ENCODE measurements around the gene RYR2. TPM values are rescaled to one million over a fixed set of nuclear protein-coding genes. Genes with fewer than 3 reads are reported as not detected.

The RYR2 gene
- total and polyA plus RNA-seq, 9 of the 15 experiments (the other 6 are each of a cell fraction or from before 2014, with no cell fraction given), result 0.03 to 0.42 (median 0.14) TPM

- TF ChIP-seq JUND (IDR thresholded peaks at IDR 0.05; ENCODE audit: borderline replicate concordance, low read depth, low read length), result no peak
- peak; percentile 21; the same call in 1 of the 3 replicates for TF ChIP-seq JUND (tag; IDR thresholded peaks at IDR 0.05; ENCODE audit: borderline replicate concordance, low read depth, low read length)
- TF ChIP-seq ZNF77 (CRISPR knock-in tag; IDR thresholded peaks at IDR 0.05), result no peak
- TF ChIP-seq, protein P1, sequence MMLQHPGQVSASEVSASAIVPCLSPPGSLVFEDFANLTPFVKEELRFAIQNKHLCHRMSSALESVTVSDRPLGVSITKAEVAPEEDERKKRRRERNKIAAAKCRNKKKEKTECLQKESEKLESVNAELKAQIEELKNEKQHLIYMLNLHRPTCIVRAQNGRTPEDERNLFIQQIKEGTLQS (IDR thresholded peaks at IDR 0.05), result peak; percentile 23; the same call in 1 of the 2 replicates
- TF ChIP-seq, protein P1 (CRISPR knock-in tag; conservative IDR thresholded peaks at IDR 0.05), result no peak
- TF ChIP-seq ZNF79 (CRISPR knock-in tag; IDR thresholded peaks at IDR 0.05; ENCODE audit: low read depth), result no peak
- TF ChIP-seq ZNF76 (CRISPR knock-in tag; IDR thresholded peaks at IDR 0.05; ENCODE audit: borderline replicate concordance), result no peak
Measured at GRCh38 chr1:237074371-237075117, 32.6 kb downstream of the RYR2 start (continued).

DNA sequence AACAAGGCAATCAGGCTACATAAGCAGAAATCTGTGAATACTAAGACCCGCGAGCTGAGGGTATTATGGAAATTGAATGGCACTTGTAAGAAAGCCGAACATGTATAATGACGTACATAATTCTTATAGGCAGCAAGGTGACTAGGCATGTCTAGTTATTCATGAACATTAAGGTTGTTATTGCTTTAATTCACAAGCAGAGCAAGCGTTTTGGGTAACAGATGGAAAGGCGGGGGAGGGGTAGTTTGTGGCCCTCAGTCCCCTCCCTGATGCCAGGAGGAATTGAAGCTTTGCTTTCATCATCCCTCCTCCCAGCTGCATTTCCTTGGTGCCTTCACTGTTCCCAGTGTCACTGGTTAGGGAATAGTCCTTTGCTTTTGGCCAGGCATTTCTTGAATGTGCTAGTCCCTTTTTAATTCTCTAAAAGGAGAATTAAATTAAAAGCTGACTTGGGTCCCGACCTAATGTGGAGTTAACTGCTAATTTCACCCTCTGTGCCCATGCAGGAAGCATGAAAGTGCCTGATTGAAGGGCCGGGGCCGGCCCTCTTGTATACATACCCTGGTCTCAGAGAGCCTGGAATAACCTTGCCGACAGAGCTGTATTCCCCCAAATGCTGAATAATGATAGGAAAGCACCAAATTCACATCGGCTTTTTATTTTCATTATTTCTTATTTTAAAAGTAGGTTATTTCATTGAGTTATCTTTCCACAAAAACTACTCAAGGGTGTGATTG, 42.5 kb downstream of the RYR2 start:
- no peak for DNase-seq (ENCODE audit: extremely low read depth in 1 of 4, low spot score in 3 of 4)
- H2AFZ ChIP-seq (ENCODE audit: low read depth, low read length), result no peak overlapping the region
- in situ Hi-C loops (cut with MboI), result no loop called here
- 0% methylated on average over 11 of the region's 11 CpGs for WGBS (ENCODE audit: insufficient coverage, low coverage, missing lambda C conversion rate)
- H3K9me3 ChIP-seq (replicated peaks; ENCODE audit: control insufficient read depth, insufficient read depth, low read depth, low read length), result no peaks in the 10 kb centered on the region
- no peak overlapping the region for H3K4me3 ChIP-seq
- BruUV-seq (replicated peaks), result no TSS peak
- H3K4me1 ChIP-seq (replicated peaks in 1 of 2; ENCODE audit: control insufficient read depth in 2 of 2, insufficient read depth in 2 of 2, low read length in 2 of 2), result no peaks in the 10 kb centered on the region
- no peaks in the 10 kb centered on the region; the same call in 1 of the 2 replicates for H4K20me1 ChIP-seq (replicated peaks; ENCODE audit: control insufficient read depth, insufficient read depth, low read length)
- no peak overlapping the region for H3K27ac ChIP-seq (ENCODE audit: extremely low read depth, low read depth, low read length)
- no peaks in the 10 kb centered on the region for H3K36me3 ChIP-seq (ENCODE audit: control insufficient read depth, insufficient read depth, low read length)
- ChIA-PET CTCF (ENCODE audit: low intra/inter-chr PET ratio) (no interaction called here), POLR2A (interaction anchor here (0.9 kb wide), 1 partner anchor 12 kb away, joined by 3 read pairs; no protein-coding TSS in a partner anchor)
- no peak for ATAC-seq
- intact Hi-C loops (cut with micrococcal nuclease), result no loop called here
- no peak overlapping the region for H3K4me2 ChIP-seq (ENCODE audit: insufficient read depth, low read length)
- H3K79me2 ChIP-seq (ENCODE audit: control insufficient read depth, insufficient read depth, low read length), result no peaks in the 10 kb centered on the region
- H3K9ac ChIP-seq (ENCODE audit: insufficient read depth in 1 of 2, low read depth in 2 of 2, low read length in 2 of 2), result no peak overlapping the region
- no peak for FAIRE-seq
- H3K9me1 ChIP-seq (ENCODE audit: control insufficient read depth, insufficient read depth, low read length), result no peaks in the 10 kb centered on the region
- H3K27me3 ChIP-seq (ENCODE audit: control insufficient read depth in 2 of 2, insufficient read depth in 2 of 2, low read length in 2 of 2), result peaks cover 3 to 14% of the 10 kb centered on the region in 2 experiments; a peak in 3 of 5 replicates
- no peak for TF ChIP-seq ZNF584 (CRISPR knock-in tag; IDR thresholded peaks at IDR 0.05; ENCODE audit: low read depth)
- no peak for TF ChIP-seq MCM7 (IDR thresholded peaks at IDR 0.05)
- TF ChIP-seq JUN (IDR thresholded peaks at IDR 0.05; ENCODE audit: borderline replicate concordance, low read depth, low read length), result no peak
- TF ChIP-seq JUN (CRISPR knock-in tag; IDR thresholded peaks at IDR 0.05; ENCODE audit: borderline replicate concordance), result no peak
- no peak for TF ChIP-seq PCBP1 (IDR thresholded peaks at IDR 0.05; ENCODE audit: low read depth, low read length, poor library complexity, severe bottlenecking)
- TF ChIP-seq ZNF395 (CRISPR knock-in tag; IDR thresholded peaks at IDR 0.05), result no peak
- no peak for TF ChIP-seq CREBBP (IDR thresholded peaks at IDR 0.05; ENCODE audit: low read depth, low read length)
- TF ChIP-seq ZNF140 (CRISPR knock-in tag; IDR thresholded peaks at IDR 0.05), result no peak
